Mesangial cell (primary cell): ENCODE data around the gene SYNDIG1L. TPM values are rescaled to one million over a fixed set of nuclear protein-coding genes. Genes with fewer than 3 reads are reported as not detected.

Experiments used
- total RNA-seq: library from RNA; depleted of rRNA; stranded (reverse); fragments of >200 nt; gene quantifications from 2 replicates; pipeline ENCODE4 v1.2.3, GENCODE V29; 2015

The SYNDIG1L gene
- 0.25 TPM in 1 of 2 replicates, not detected in the other for total RNA-seq

DNA sequence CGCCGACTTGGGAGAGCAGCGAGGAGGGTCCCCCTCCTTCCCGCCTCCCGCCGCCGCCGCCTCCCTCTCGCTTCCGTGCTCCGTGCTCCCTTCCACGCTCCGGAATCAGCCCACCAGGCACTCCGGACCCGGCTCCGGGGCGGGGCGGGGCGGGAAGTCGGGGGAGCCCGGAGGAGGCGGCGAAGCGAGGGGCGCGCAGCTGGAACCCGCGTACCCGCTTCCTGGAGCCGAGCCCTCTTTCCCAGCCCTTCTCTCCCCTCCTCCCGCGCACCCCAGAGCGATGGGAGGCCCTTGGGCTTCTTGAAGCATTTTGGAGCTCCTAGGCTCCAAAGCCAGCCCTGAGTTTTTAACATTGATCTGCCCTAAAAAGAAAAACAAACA lies at the start of gene SYNDIG1L:
SYNDIG1L (minus strand) TSS at position 9 of the 381 bp plus-strand sequence. CDS start 16,466 bp downstream, outside the sequence.

Other genes starting within 250 kb of the SYNDIG1L start
- not detected in 2 replicates for gene VSX2, start 186.8 kb downstream of the SYNDIG1L start, total RNA-seq
- gene ABCD4, start 123.3 kb downstream of the SYNDIG1L start, total RNA-seq = 28.5 and 46.0 TPM in 2 replicates
- gene VRTN, start 77.7 kb downstream of the SYNDIG1L start, total RNA-seq = not detected in 2 replicates
- gene NPC2, start 67.1 kb upstream of the SYNDIG1L start, total RNA-seq = 391 and 550 TPM in 2 replicates
- gene ISCA2, start 67.6 kb upstream of the SYNDIG1L start, total RNA-seq = 34.4 and 34.7 TPM in 2 replicates
- 153 and 170 TPM in 2 replicates for gene LTBP2, start 186.0 kb upstream of the SYNDIG1L start, total RNA-seq